ENCODE measurements around the gene LITAF. TPM values are rescaled to one million over a fixed set of nuclear protein-coding genes. Genes with fewer than 3 reads are reported as not detected.

Gene LITAF
- 100 to 1,000 TPM; 127 to 130 TPM for total RNA-seq

DNA sequence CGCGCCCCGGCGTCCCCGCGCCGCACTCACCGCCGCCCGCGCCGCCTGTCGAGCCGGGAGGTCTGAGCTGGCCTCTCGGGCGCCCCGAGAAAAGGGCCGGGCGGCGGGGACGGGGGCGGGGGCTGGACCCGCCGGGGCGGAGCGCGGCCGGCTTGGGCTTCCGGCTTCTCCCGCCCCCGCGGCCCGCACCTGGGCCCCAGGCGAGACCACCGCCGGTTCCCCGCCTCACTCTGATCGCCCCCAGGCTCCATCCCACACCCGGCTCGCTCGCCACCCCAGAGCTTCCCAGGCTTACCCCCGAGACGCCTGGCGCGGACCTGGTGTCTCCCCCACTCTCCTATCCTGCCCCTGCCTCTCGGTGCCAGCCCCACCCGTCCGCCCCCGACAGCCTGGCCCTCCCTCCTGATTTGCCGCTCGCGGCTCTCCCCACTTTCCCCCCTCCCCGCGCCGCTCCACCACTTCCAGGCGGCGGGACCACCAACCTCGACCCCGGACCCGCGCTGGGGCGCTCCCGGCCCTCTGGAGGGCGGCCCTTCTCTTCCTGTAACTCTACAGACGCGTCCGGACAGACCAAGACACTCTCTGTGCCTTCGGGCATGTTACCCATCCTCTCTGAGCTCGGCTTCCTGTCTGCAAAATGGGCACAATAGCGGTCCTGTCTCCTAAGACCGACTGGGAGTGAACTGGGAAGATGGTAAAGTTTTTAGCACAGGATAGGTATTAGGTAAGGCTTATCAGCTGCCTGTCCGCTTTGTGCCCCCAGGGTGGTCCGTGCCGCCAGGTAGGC, at the start of gene LITAF:
TSS of gene LITAF (minus strand) at position 64 of the 787 bp plus-strand sequence. CDS start 30,189 bp downstream, outside the sequence.
- H3K4me1 Mint-ChIP-seq, result peaks cover 35% of the 10 kb centered on the region
- DNase-seq, result peak; percentile 73
- H3K4me3 Mint-ChIP-seq, result peak within 1 kb of the TSS; percentile 94
- H3K27ac Mint-ChIP-seq, result peak within 1 kb of the TSS; percentile 96
- H3K27me3 Mint-ChIP-seq, result no peaks in the 10 kb centered on the region
- H3K9me3 Mint-ChIP-seq, result no peaks in the 10 kb centered on the region
- H3K36me3 Mint-ChIP-seq, result peaks cover 19% of the 10 kb centered on the region

DNA sequence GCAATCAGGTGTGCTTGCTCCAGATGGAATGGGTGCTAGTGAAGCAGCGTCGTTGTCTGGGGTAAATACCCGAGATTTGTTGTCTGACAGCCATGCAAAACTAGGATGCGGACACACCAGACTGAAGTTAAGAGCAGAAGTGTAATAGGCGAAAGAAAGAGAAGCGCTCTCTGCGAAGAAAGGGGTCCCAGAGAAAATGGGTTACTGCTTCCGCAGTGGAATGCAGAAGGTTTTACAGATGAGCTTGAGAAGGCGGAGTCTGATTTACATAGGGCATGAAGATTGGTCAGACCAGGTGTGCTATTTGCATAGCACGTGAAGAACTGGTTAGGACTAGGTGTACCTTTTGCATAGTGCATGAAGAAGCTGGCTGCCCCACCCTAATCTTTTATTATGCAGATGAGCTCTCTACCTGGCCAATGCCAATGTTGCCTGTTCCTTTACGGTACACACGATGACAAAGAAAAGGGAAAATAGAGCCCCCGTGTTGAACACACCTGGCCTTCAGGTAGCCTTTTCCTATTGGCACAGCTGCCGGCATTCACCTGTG, 49.5 kb upstream of the LITAF start:
- no peaks in the 10 kb centered on the region for H3K27me3 Mint-ChIP-seq
- H3K36me3 Mint-ChIP-seq, result no peaks in the 10 kb centered on the region
- no peaks in the 10 kb centered on the region for H3K9me3 Mint-ChIP-seq
- H3K27ac Mint-ChIP-seq, result no peak overlapping the region
- H3K4me1 Mint-ChIP-seq, result peaks cover 20% of the 10 kb centered on the region
- no peak for DNase-seq
- no peak overlapping the region for H3K4me3 Mint-ChIP-seq

DNA sequence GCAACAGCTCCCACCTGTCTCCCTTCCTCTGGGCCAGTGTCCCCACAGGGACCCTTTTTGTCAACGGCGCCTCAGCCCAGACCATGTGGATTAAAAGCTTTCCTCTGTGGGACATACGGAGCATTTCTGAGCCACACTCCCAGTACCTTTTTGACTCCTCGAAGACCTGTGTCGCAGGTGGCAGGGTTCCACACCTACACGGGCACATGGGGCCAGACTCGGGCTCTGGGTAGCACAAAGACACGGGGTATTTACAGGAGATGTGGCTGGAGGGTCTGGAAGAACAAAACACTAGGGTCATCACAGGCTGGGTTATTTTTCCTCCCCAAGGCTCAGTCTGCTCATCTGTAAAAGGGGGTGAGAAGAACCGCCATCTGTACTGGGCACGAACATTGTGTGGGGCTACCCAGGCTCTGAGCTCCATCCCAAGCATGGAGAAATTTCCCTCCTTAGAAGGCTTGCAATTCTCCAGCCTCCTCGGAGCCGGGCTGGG, 49.0 kb upstream of the LITAF start:
- Mint-ChIP-seq H3K9me3 (no peaks in the 10 kb centered on the region), H3K27me3 (no peaks in the 10 kb centered on the region), H3K4me1 (peaks cover 17% of the 10 kb centered on the region), H3K36me3 (no peaks in the 10 kb centered on the region), H3K27ac (no peak overlapping the region), H3K4me3 (no peak overlapping the region)
- DNase-seq, result no peak

DNA sequence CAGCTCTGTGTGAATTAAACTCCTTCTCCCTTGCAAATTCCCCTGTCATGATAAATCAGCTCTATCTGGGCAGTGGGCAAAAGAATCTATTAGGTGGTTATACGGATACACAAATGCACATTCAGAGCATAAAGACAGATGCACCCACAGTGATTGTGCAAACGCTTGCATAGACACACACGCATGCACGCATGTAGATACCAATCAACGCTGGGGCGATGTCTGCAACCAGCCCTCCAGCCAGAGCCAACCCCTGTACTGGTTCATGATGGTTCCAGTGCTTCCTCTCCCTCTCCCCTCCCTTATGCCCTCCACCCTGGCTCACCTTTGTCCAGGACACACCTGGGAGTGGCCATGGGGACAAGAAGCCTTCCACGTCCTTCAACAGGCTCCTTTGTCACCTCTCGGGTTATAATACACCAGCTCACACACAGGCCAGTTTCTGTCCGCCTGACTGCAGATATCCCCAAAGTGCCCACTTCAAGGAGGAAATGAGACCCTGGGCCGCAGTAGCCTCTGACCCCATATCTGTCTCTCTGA, 48.5 kb upstream of the LITAF start:
- H3K4me3 Mint-ChIP-seq, result no peak overlapping the region
- no peak overlapping the region for H3K27ac Mint-ChIP-seq
- no peaks in the 10 kb centered on the region for H3K27me3 Mint-ChIP-seq
- DNase-seq, result no peak
- H3K9me3 Mint-ChIP-seq, result no peaks in the 10 kb centered on the region
- no peaks in the 10 kb centered on the region for H3K36me3 Mint-ChIP-seq
- peaks cover 19% of the 10 kb centered on the region for H3K4me1 Mint-ChIP-seq

DNA sequence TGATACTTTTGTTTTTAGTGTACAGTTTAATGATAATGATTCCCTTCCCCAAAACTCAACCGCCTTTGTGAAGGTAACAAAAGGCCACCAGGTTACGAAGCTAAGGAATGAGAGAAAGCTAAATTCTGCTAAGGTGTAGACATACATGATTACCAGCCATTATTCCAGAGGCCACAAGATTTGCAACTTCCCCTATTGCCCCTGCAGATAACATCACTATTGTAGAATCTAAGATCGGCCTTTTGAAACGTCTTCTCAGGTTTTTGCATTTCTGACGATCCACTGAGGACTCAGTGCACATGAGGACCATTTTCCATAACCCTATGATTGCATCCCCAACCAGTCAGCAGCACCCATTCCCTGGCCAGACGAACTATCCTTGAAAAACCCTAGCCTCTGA, 47.6 kb upstream of the LITAF start:
- Mint-ChIP-seq H3K27ac (no peak overlapping the region), H3K36me3 (no peaks in the 10 kb centered on the region), H3K9me3 (no peaks in the 10 kb centered on the region), H3K4me3 (no peak overlapping the region), H3K27me3 (no peaks in the 10 kb centered on the region), H3K4me1 (peaks cover 26% of the 10 kb centered on the region)
- DNase-seq, result no peak

DNA sequence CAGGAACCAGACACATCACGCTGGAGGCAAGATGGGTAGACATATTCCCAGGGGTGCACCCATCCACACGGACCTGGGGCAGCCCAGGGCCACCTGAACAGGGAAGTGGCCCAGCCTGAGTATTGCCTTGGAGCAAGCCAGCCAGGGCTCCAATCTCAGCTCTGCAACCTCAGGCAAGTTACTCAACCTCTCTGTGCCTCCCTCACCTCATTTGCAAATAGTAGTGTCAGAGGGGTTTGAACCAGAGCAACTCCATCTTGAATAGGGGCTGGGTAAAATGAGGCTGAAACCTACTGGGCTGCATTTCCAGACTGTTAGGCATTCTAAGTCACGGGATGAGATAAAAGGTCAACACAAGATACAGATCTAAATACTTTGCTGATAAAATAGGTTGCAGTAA, 46.4 kb upstream of the LITAF start:
- Mint-ChIP-seq H3K27ac (no peak overlapping the region), H3K9me3 (no peaks in the 10 kb centered on the region), H3K36me3 (no peaks in the 10 kb centered on the region), H3K4me3 (no peak overlapping the region), H3K27me3 (no peaks in the 10 kb centered on the region), H3K4me1 (peaks cover 31% of the 10 kb centered on the region)
- no peak for DNase-seq

DNA sequence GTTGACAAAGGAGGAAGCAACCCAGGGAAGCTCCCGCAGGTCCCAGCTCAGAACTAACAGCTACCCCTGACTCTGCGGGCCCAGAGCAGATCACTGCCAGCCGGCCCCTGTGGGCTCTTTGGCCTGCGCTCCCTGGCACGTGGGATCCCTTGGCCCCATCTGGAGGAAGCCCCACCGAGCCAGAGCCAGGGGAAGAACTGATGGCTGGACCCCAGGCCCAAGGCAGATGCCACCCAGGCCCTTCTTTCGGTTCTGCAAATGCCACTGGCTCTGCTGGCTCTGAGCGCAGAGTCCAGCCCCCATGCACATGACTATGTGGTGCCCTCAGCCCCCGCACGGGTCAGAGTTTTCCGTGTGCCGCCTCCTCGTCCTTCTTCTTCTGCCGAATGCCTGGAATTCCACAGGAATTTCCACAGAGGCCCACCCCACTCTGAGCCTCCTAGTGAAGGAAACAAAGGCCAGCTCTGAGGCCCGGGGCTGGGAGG, 45.8 kb upstream of the LITAF start:
- Mint-ChIP-seq H3K36me3 (no peaks in the 10 kb centered on the region), H3K27me3 (no peaks in the 10 kb centered on the region), H3K4me3 (no peak overlapping the region)

DNA sequence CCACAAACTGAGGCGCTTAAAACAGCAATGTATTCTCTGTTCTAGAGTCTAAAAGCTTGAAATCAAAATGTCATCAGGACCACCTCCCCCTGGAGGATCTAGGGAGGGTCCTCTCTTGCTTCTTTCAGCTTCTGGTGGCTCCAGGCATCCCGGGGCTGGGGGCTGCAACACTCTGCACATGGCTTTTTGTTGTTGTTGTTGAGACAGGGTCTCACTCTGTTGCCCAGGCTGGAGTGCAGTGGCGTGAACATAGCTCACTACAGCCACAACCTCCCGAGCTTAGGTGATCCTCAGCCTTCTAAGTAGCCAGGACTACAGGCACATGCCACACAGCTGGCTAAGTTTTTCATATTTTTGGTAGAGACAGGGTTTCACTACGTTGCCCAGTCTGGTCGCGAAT, 44.5 kb upstream of the LITAF start:
- H3K27me3 Mint-ChIP-seq, result no peaks in the 10 kb centered on the region
- no peaks in the 10 kb centered on the region for H3K36me3 Mint-ChIP-seq
- H3K4me1 Mint-ChIP-seq, result peaks cover 33% of the 10 kb centered on the region
- no peak for DNase-seq
- no peak overlapping the region for H3K4me3 Mint-ChIP-seq
- H3K9me3 Mint-ChIP-seq, result no peaks in the 10 kb centered on the region
- no peak overlapping the region for H3K27ac Mint-ChIP-seq

More for the DNA sequence above, 45.8 kb upstream of the LITAF start:
- no peak for DNase-seq
- no peak overlapping the region for H3K27ac Mint-ChIP-seq
- H3K9me3 Mint-ChIP-seq, result no peaks in the 10 kb centered on the region
- H3K4me1 Mint-ChIP-seq, result peaks cover 33% of the 10 kb centered on the region

DNA sequence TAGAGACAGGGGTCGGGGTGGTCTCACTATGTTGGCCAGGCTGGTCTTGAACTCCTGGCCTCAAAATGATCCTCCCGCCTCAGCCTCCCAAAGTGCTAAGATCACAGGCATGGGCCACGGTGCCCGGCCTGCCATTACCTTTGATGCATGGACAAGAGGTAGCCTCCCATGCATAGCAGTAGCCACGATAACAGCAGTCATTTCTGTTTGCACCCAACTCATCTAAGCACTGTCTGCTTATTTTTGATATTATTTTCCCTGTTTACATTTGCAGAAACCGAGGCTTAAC, 44.0 kb upstream of the LITAF start:
- Mint-ChIP-seq H3K27ac (no peak overlapping the region), H3K27me3 (no peaks in the 10 kb centered on the region), H3K4me1 (peaks cover 36% of the 10 kb centered on the region), H3K4me3 (no peak overlapping the region), H3K36me3 (no peaks in the 10 kb centered on the region), H3K9me3 (no peaks in the 10 kb centered on the region)
- no peak for DNase-seq

DNA sequence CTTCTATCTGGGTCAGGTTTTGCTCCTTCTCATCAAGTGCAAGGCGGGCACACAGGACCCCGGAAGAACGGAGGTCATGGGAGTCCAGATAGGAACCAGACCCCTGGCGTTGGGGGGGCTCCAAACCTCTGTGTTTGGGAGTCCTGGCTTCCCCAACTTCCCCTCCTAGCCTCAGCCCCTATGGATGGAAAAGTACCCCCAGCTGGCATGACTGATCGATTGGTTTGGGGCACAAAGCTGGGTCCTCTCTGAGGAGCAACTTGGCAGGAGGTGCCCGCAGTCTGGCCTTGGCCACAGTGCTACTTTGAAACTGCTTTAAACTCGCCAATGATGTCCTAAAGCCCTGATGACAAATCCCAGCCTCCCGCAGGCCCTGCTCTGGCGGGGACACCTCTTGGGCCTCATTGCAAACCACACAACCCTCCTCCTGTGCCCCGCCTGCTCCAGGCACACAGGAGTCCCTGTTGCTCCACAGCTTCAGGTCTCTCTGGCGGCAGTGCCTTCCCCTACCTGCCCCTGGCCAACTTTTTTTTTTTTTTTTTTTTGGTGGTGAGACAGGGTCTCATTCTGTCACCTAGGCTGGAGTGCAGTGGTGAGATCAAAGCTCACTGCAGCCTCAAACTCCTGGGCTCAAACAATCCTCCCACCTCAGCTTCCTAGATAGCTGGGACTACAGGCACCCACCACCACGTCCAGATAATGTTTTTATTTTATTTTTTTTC, 43.5 kb upstream of the LITAF start:
- peaks cover 40% of the 10 kb centered on the region for H3K4me1 Mint-ChIP-seq
- no peaks in the 10 kb centered on the region for H3K36me3 Mint-ChIP-seq
- no peak overlapping the region for H3K27ac Mint-ChIP-seq

DNA sequence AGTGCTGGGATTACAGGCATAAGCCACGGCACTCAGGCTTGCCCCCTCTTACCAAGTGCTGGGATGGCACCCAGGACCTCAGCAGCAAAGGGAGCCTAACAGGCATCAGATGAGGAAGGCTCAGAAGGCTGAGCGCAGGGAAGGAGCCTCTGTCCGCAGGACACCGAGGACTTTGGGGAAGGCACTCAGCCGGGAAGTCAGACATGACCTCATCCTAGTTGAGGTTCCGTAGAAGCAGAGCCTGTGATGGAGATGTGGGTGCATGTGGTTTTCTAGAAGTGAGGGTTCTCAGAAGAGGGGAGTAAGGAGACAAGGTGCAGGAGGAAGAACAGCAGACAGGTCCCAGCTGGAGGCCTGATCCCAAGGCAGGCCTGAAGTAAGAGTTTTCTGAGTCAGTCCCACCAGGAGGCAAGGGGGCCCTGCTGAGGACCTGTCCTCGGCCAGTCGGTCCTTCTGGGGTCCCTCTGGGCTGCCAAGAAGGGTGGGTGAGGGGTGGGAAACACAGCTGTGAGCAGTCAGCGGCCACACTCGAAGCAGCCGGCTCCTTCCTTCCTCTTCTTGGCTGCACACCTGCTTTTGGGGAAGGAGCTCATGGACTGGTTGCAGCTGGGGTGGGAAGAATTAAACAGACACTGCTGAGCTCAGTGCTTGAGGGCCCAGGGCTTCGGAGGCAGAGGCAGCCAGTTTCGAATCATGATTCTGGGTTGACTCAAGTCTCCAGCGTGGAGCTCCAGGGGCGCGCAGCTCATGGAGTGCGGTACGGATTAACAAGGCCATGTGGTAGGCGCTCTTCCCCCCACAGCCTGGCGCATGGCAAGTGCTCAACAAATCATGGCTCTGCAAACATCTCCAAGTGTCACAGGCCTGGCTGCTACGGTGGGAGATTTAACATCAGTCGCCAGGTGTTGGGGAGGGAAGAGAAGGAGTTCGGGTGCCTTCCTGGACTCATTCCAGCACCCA, 42.6 kb upstream of the LITAF start:
- Mint-ChIP-seq H3K36me3 (no peaks in the 10 kb centered on the region), H3K4me3 (no peak overlapping the region), H3K4me1 (peaks cover 43% of the 10 kb centered on the region), H3K27me3 (no peaks in the 10 kb centered on the region), H3K27ac (no peak overlapping the region), H3K9me3 (no peaks in the 10 kb centered on the region)
- DNase-seq, result peak; percentile 16

More for the DNA sequence above, 43.5 kb upstream of the LITAF start:
- no peak for DNase-seq
- Mint-ChIP-seq H3K4me3 (no peak overlapping the region), H3K27me3 (no peaks in the 10 kb centered on the region), H3K9me3 (no peaks in the 10 kb centered on the region)

DNA sequence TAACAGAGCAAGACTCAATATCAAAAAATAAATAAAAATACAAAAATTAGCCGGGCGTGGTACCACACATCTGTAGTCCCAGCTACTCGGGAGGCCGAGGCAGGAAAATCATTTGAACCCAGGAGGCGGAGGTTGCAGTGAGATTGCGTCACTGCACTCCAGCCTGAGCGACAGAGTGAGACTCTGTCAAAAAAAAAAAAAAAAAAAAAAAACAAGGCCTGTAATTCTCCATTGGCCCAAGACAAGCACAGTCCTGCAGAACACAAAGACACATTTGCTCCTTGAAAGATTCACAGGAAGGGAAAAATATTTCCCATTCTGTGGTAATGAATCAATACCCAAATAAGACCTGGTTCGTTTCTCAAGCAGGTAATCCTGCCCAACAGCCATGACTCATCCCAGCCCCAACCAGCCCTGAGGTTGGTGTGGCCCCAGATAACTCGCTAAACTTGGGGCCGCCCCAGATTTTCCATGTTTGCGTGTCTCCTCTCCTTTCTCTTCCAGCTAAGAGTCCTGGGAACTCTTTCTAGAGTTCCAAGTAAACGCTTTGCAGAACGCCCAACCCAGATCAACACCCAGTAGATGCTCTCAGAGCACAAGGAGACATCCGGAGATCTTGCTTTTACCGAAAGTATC, 41.2 kb upstream of the LITAF start:
- H3K27ac Mint-ChIP-seq, result no peak overlapping the region

DNA sequence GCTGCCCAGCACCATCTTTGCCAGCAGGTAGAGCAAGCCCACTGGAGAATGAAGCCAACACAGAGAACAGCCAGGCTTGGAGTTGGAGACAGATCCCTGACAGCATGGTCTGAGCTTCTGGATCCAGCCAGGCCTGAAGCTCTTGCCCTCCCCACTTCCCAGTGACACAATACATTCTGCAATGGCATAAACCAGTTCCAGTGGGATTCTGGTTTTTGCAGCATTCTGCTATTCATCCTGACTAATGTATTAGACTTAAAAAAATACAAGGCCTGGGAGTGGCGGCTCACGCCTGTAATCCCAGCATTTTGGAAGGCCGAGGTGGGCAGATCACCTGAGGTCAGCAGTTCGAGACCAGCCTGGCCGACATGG, 40.6 kb upstream of the LITAF start:
- H3K9me3 Mint-ChIP-seq, result no peaks in the 10 kb centered on the region
- H3K4me1 Mint-ChIP-seq, result peaks cover 40% of the 10 kb centered on the region
- no peak overlapping the region for H3K4me3 Mint-ChIP-seq
- H3K27ac Mint-ChIP-seq, result no peak overlapping the region
- H3K36me3 Mint-ChIP-seq, result peaks cover 2% of the 10 kb centered on the region
- no peak for DNase-seq
- H3K27me3 Mint-ChIP-seq, result no peaks in the 10 kb centered on the region

More for the DNA sequence above, 41.2 kb upstream of the LITAF start:
- H3K36me3 Mint-ChIP-seq, result peaks cover 2% of the 10 kb centered on the region
- H3K27me3 Mint-ChIP-seq, result no peaks in the 10 kb centered on the region
- no peaks in the 10 kb centered on the region for H3K9me3 Mint-ChIP-seq
- no peak overlapping the region for H3K4me3 Mint-ChIP-seq
- no peak for DNase-seq
- H3K4me1 Mint-ChIP-seq, result peaks cover 37% of the 10 kb centered on the region

DNA sequence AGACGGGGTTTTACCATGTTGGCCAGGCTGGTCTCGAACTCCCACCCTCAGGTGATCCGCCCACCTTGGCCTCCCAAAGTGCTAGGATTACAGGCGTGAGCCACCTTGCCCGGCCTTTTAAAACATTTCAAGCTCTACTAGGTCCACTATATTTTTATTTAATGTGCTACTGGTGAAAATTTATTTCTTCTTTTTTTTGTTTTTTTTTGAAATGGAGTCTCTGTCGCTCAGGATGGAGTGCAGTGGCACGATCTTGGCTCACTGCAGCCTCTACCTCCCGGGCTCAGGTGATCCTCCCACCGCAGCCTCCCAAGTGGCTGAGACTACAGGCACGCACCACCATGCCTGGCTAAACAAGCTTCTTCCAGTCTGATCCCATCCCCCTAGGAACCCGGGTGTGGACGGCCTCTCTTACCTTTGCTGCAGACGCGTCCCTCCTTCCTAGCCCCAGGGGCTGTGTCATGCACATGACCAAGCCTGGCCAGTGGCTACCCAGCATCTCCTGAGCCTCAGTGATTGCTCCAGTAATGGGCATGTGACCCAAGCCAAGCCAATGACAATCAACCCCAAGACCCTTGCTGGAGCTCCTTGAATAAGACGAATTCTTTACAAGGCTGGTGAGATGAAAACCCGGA, 40.1 kb upstream of the LITAF start:
- no peaks in the 10 kb centered on the region for H3K27me3 Mint-ChIP-seq
- no peak overlapping the region for H3K4me3 Mint-ChIP-seq
- peaks cover 45% of the 10 kb centered on the region for H3K4me1 Mint-ChIP-seq
- H3K27ac Mint-ChIP-seq, result no peak overlapping the region
- no peak for DNase-seq
- H3K9me3 Mint-ChIP-seq, result no peaks in the 10 kb centered on the region
- H3K36me3 Mint-ChIP-seq, result peaks cover 2% of the 10 kb centered on the region

Measured in activated naive CD8-positive, alpha-beta T cell treated with anti-CD3 and anti-CD28 coated beads for 36 hours (primary cell).